Endothelial cell (in vitro differentiated cells): Measurements from ENCODE around the gene CEACAM3. TPM values are rescaled to one million over a fixed set of nuclear protein-coding genes. Genes with fewer than 3 reads are reported as not detected.

Experiments
- DNase-seq: peaks from one replicate; pipeline ENCODE4 v3.0.0; 2021; ENCODE audit warnings: low spot score
- H3K27ac Mint-ChIP-seq: one replicate; pipeline ENCODE4 v1.8.0; 2021; ENCODE audit warnings: mixed read lengths, inconsistent platforms; ENCODE audit not compliant: unreplicated experiment
- H3K27me3 Mint-ChIP-seq: one replicate; pipeline ENCODE4 v1.8.0; 2021; ENCODE audit warnings: mild to moderate bottlenecking, moderate library complexity, mixed read lengths, inconsistent platforms; ENCODE audit not compliant: unreplicated experiment
- H3K36me3 Mint-ChIP-seq: one replicate; pipeline ENCODE4 v1.8.0; 2021; ENCODE audit warnings: mild to moderate bottlenecking, low read depth, mixed read lengths, inconsistent platforms; ENCODE audit not compliant: unreplicated experiment
- H3K4me1 Mint-ChIP-seq: one replicate; pipeline ENCODE4 v1.8.0; 2021; ENCODE audit warnings: mild to moderate bottlenecking, mixed read lengths, inconsistent platforms; ENCODE audit not compliant: unreplicated experiment
- H3K4me3 Mint-ChIP-seq: one replicate; pipeline ENCODE4 v1.8.0; 2021; ENCODE audit warnings: mild to moderate bottlenecking, mixed read lengths, inconsistent platforms; ENCODE audit not compliant: unreplicated experiment
- H3K9me3 Mint-ChIP-seq: one replicate; pipeline ENCODE4 v1.8.0; 2021; ENCODE audit warnings: mixed read lengths, inconsistent platforms; ENCODE audit not compliant: unreplicated experiment
- total RNA-seq: library from RNA; stranded (reverse); fragmentation: NEBNext Ultra II Directional; extraction: Animal tissue kit (Norgen Biotek cat#: 25700); gene quantifications from one replicate; pipeline ENCODE4 v1.2.1, GENCODE V29; 2021; ENCODE audit not compliant: unreplicated experiment
- TF ChIP-seq, protein P1 (sequence below): fragments of 200-600 bp; sonication (generic); IDR thresholded peaks from one replicate; pipeline ENCODE4 v1.5.0; 2021; ENCODE audit warnings: antibody characterized with exemption; ENCODE audit not compliant: unreplicated experiment

CEACAM3 gene
- total RNA-seq, 1 donor from 2014 or later: not detected

DNA sequence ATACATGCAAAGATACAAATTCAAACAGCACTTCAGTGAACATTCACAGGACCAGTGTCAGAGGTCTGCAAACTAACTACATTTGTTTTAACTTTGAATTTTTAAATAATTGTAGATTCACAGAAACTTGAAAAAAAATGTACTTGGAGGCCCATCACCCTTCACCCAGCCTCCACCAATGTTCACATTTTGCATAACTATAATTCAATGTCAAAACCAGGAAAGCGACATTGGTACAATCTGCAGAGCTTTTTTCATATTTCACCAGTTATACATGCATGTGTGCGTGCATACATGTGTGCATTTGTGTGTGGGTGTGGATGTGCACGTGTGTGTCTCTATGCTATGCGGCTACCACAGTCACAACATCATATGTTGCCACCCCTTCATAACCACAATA, 18.9 kb downstream of the CEACAM3 start:
- DNase-seq: no peak
- H3K4me3 Mint-ChIP-seq: no peak overlapping the region
- H3K9me3 Mint-ChIP-seq: no peaks in the 10 kb centered on the region
- no peaks in the 10 kb centered on the region for H3K4me1 Mint-ChIP-seq
- TF ChIP-seq, protein P1, sequence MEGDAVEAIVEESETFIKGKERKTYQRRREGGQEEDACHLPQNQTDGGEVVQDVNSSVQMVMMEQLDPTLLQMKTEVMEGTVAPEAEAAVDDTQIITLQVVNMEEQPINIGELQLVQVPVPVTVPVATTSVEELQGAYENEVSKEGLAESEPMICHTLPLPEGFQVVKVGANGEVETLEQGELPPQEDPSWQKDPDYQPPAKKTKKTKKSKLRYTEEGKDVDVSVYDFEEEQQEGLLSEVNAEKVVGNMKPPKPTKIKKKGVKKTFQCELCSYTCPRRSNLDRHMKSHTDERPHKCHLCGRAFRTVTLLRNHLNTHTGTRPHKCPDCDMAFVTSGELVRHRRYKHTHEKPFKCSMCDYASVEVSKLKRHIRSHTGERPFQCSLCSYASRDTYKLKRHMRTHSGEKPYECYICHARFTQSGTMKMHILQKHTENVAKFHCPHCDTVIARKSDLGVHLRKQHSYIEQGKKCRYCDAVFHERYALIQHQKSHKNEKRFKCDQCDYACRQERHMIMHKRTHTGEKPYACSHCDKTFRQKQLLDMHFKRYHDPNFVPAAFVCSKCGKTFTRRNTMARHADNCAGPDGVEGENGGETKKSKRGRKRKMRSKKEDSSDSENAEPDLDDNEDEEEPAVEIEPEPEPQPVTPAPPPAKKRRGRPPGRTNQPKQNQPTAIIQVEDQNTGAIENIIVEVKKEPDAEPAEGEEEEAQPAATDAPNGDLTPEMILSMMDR: no peak
- no peaks in the 10 kb centered on the region for H3K36me3 Mint-ChIP-seq
- H3K27me3 Mint-ChIP-seq: no peaks in the 10 kb centered on the region
- no peak overlapping the region for H3K27ac Mint-ChIP-seq

DNA sequence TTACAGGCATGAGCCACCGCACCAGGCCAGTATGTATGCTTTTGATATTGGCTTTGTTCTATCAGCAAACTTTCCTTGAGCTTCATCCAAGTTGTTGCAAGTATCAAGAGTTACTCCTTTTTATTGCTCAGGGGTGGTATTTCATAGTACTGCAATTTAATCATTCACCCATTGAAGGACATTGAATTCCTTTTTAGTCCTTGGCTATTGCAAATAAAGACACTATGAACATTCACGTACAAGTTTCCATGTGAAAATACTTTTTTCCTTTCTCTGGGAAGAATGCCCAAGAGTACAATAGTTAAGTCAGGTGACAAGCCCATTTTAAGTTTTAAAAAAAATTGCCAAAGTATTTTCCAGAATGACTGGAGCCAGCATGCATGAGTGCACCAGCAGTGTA, 20.4 kb downstream of the CEACAM3 start:
- H3K27me3 Mint-ChIP-seq: peaks cover 2% of the 10 kb centered on the region
- TF ChIP-seq, protein P1: no peak
- no peaks in the 10 kb centered on the region for H3K36me3 Mint-ChIP-seq
- H3K4me1 Mint-ChIP-seq: no peaks in the 10 kb centered on the region
- no peak for DNase-seq
- no peak overlapping the region for H3K27ac Mint-ChIP-seq
- no peak overlapping the region for H3K4me3 Mint-ChIP-seq
- no peaks in the 10 kb centered on the region for H3K9me3 Mint-ChIP-seq

GRCh38 chr19:41821003-41821735, 24.8 kb downstream of the CEACAM3 start:
- no peak overlapping the region for H3K4me3 Mint-ChIP-seq
- no peaks in the 10 kb centered on the region for H3K9me3 Mint-ChIP-seq
- no peak overlapping the region for H3K27ac Mint-ChIP-seq
- DNase-seq: peak; percentile 65
- H3K4me1 Mint-ChIP-seq: no peaks in the 10 kb centered on the region
- H3K27me3 Mint-ChIP-seq: peaks cover 2% of the 10 kb centered on the region
- TF ChIP-seq, protein P1: peak; percentile 76
- H3K36me3 Mint-ChIP-seq: no peaks in the 10 kb centered on the region

DNA sequence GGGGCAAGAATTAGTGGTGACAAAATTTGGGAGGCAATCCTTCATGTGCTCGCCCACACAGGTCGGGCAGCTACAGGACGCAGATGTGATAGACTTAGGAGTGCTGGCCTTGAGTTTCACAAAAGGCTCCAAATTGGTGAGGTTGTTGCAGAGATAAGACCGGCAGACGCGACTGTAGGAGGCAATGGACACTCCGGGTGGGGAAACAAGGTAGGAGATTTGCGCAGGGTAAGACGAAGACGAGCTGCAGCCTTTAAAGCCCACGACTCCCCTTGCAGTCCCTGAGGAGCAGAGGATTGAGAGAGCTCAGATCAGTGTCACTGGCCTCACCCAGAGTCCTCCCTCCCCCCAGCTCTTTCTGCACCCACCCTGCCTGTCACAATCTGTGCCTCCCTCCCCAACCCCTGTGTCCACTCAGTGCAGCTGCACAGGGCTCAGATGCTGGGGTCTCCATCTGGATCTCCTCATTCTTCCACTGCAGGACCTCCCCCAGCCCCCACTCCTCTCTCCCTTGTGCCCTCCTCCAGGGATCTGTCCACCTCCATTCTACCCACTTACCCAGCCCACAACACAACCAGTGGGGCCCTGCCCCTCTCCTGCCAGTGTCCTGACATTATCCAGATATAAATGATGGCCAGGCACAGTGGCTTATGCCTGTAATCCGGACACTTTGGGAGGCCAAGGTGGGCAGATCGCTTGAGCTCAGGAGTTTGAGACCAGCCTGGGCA, 41.8 kb downstream of the CEACAM3 start:
- Mint-ChIP-seq H3K27ac (no peak overlapping the region), H3K9me3 (no peaks in the 10 kb centered on the region), H3K4me1 (no peaks in the 10 kb centered on the region), H3K36me3 (no peaks in the 10 kb centered on the region), H3K4me3 (no peak overlapping the region), H3K27me3 (peaks cover 4% of the 10 kb centered on the region)
- TF ChIP-seq, protein P1: no peak
- DNase-seq: no peak

DNA sequence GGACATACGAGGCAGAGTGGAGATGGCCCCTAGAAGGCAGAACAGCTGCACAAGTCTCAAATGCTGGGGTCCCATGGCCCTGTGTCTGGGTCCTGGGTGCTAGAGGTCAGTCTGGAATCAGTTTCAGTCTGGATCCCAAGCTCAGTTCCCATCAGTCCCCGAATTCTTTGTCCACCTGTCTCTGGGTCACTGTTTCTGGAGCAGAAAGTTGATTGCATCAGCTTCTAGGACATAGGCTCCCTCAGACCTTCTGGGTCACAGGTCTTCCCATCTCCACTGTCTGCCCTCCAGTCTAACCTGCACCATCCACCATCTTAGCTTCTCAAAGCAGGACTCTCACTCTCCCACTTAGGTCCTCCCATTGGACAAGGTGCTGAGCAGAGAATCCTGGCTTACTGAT, 42.8 kb downstream of the CEACAM3 start:
- Mint-ChIP-seq H3K27me3 (peaks cover 4% of the 10 kb centered on the region), H3K4me1 (no peaks in the 10 kb centered on the region), H3K36me3 (no peaks in the 10 kb centered on the region), H3K4me3 (no peak overlapping the region), H3K9me3 (no peaks in the 10 kb centered on the region), H3K27ac (no peak overlapping the region)
- TF ChIP-seq, protein P1: no peak
- DNase-seq: no peak
